Neutrophil (primary cell): ENCODE data around the gene F5.
A peak's percentile ranks its signal among the peaks of the same experiment; 100 is the strongest.

ENCODE experiments used
- H3K27ac ChIP-seq: fragments of 200-600 bp; sonication (generic); 2 replicates; pipeline ENCODE4 v1.5.1; 2016; ENCODE audit warnings: mild to moderate bottlenecking, moderate library complexity
- H3K27me3 ChIP-seq: fragments of 200-600 bp; sonication (generic); 2 replicates; pipeline ENCODE4 v1.6.0; 2016; ENCODE audit warnings: mild to moderate bottlenecking
- H3K36me3 ChIP-seq: fragments of 200-600 bp; sonication (generic); 2 replicates; pipeline ENCODE4 v1.5.1; 2017
- H3K4me1 ChIP-seq, 2 experiments: fragments of 200-600 bp in 1 of 2; sonication (generic) in 1 of 2; 1 replicate in 1 of 2; 2 replicates in 1 of 2; pipeline versions ENCODE4 v1.5.1 to v1.6.1; 2013 to 2016; ENCODE audit warnings: low read depth in 1 of 2, low read length in 1 of 2, mild to moderate bottlenecking in 1 of 2, moderate library complexity in 1 of 2; ENCODE audit not compliant: control insufficient read depth in 1 of 2, insufficient read depth in 1 of 2
- H3K4me3 ChIP-seq, 2 experiments: fragments of 200-600 bp in 1 of 2; sonication (generic) in 1 of 2; 1 replicate in 1 of 2; 2 replicates in 1 of 2; pipeline ENCODE4 v1.5.1; 2013 to 2016; ENCODE audit warnings: low read depth in 1 of 2, low read length in 1 of 2, mild to moderate bottlenecking in 1 of 2, moderate library complexity in 1 of 2
- H3K9me3 ChIP-seq: fragments of 200-600 bp; sonication (generic); 2 replicates; pipeline ENCODE4 v1.5.1; 2016
- TF ChIP-seq, protein P1 (sequence below): fragments of 200-600 bp; sonication (generic); IDR thresholded peaks from 2 replicates; pipeline ENCODE4 v1.5.1; 2016; ENCODE audit warnings: antibody characterized with exemption

F5 gene

DNA sequence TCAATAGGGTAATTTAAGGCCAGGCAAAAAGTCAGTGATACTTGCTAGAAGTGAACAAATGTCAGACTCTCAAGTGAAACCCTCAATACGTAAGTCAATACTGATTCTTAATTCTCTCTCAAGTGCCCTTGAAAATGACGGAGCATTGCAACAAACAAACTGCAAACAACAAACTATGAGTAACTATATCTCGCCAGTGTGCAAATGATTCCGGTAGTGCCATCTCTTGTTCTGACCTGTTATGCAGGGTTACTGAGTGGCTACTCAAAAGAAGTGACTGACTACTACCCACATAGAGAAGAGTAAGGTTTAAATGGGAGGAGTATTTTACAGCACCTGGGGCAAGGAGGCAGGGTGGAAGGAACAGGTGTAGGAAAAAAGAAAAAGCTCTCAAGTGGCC, 102.2 kb downstream of the F5 start:
- H3K27me3 ChIP-seq: no peaks in the 10 kb centered on the region
- H3K27ac ChIP-seq: peak overlapping the region; percentile 3
- H3K36me3 ChIP-seq: no peaks in the 10 kb centered on the region
- peaks cover 31 to 34% of the 10 kb centered on the region in 2 experiments for H3K4me1 ChIP-seq
- peak overlapping the region in 1 of 2 experiments; percentile 90 for H3K4me3 ChIP-seq
- TF ChIP-seq, protein P1, sequence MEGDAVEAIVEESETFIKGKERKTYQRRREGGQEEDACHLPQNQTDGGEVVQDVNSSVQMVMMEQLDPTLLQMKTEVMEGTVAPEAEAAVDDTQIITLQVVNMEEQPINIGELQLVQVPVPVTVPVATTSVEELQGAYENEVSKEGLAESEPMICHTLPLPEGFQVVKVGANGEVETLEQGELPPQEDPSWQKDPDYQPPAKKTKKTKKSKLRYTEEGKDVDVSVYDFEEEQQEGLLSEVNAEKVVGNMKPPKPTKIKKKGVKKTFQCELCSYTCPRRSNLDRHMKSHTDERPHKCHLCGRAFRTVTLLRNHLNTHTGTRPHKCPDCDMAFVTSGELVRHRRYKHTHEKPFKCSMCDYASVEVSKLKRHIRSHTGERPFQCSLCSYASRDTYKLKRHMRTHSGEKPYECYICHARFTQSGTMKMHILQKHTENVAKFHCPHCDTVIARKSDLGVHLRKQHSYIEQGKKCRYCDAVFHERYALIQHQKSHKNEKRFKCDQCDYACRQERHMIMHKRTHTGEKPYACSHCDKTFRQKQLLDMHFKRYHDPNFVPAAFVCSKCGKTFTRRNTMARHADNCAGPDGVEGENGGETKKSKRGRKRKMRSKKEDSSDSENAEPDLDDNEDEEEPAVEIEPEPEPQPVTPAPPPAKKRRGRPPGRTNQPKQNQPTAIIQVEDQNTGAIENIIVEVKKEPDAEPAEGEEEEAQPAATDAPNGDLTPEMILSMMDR: no peak
- no peaks in the 10 kb centered on the region for H3K9me3 ChIP-seq

DNA sequence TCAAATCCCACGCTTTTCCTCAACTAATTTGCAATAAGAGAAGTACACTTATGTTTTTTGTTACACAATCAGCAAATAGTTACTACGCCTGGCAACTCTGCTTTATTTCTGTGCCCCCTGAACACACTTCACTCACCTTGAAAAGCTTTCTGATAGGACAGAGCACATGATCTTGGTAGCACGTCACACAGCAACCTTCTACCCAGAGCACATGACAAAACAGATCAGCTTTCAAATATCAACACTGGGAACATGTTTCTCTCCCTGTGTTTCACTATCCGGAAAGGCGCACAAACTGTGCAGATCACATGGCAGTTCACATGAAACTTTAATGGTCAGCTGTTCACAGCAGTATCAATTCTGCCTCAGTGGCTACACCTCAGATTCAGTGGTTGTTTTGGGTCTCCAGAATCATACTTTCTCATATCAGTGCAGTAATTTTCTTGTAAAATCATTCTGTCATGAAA, 102.7 kb downstream of the F5 start:
- TF ChIP-seq, protein P1: no peak
- H3K4me3 ChIP-seq: no peak overlapping the region

DNA sequence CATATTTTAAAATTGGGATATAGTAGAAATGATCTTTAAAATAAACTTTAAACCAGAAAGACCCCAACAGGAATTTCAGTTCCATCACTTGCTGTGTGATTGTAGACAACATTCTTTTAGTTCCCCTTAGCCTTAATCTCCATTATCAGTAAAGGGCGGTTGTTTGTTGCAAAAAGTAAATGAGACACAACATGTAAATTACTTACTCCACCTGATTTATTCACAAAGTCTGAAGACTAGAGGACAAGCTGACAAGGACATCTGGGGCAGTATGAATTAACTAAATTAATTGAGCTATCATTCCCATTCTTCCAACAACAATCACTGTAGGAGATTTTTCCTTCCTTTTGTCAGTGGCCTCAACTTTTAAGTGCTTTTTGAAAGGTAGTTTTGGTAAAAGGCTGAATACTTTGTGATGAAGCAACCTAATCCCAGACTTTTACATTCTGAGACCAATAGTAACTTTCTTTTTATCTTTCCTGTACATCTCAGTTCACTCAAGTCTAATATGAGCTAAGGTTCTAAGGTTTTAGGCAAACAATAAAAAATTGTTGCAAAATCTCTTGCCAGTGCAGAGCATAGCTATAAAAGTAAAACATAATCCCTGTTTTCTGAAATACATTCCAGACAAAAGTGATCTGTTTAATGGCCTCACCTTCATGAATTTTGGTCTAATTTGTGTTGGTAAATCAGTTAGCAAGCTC, 106.8 kb downstream of the F5 start:
- Histone ChIP-seq H3K4me1 (peaks cover 32 to 35% of the 10 kb centered on the region in 2 experiments), H3K9me3 (no peaks in the 10 kb centered on the region), H3K27me3 (no peaks in the 10 kb centered on the region), H3K36me3 (no peaks in the 10 kb centered on the region), H3K4me3 (no peak overlapping the region), H3K27ac (peak overlapping the region; percentile 64)
- TF ChIP-seq, protein P1: no peak

More for the DNA sequence above, 102.7 kb downstream of the F5 start:
- no peaks in the 10 kb centered on the region for H3K27me3 ChIP-seq
- no peaks in the 10 kb centered on the region for H3K9me3 ChIP-seq
- H3K27ac ChIP-seq: no peak overlapping the region
- peaks cover 36 to 39% of the 10 kb centered on the region in 2 experiments for H3K4me1 ChIP-seq
- no peaks in the 10 kb centered on the region for H3K36me3 ChIP-seq

DNA sequence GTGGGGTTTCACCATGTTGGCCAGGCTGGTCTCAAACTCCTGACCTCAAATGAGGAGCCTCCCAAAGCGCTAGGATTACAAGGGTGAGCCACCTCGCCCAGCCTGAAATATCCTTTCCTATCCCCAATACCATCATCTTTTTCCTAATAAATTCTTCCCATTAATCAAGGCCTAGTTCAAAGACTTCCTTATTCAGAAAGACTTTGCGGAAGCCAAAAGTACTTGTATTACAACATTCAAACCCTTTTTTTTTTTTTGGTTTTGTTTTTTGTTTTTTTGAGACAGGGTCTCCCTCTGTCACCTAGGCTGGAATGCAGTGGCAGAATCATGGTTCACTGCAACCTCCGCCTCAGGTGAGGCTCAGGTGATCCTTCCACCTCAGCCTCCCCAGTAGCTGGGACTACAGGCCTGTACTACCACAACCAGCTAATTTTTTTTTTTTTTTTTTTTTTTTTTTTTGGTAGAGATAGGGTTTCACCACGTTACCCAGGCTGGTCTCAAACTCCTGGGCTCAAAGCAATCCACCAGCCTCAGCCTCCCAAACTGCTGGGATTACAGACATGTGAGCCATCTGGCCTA, 108.1 kb downstream of the F5 start:
- H3K4me3 ChIP-seq: peak overlapping the region in 1 of 2 experiments; percentile 20
- TF ChIP-seq, protein P1: no peak
- H3K4me1 ChIP-seq: peaks cover 21 to 24% of the 10 kb centered on the region in 2 experiments
- H3K27ac ChIP-seq: peak overlapping the region; percentile 64
- no peaks in the 10 kb centered on the region for H3K9me3 ChIP-seq
- no peaks in the 10 kb centered on the region for H3K27me3 ChIP-seq
- no peaks in the 10 kb centered on the region for H3K36me3 ChIP-seq

DNA sequence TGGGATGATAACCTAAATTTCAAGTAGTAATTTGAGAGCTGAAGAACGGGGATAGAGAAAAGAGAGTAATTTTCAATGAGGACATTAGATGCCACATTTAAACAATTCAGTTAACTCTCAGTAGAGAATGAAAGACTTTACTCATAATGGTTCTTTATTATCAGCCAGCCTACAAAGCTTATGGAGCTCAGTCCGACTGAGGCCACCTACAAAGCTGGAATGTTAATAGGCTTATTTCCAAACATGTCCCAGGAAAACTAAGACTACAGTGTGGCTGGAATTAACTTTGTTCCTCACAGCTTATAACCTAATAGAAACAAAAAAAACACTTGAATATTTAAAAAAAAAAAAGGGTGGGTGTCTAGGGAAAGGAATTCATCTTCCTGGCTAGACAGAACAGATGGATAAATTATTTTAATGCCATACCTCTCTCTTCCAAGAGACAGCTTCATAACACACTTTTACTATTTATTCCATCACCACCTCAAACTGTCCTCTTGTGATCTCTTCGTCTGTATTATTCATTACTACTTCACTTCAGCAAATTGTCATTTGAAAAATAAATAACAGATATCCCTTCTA, 110.4 kb downstream of the F5 start:
- no peak overlapping the region for H3K4me3 ChIP-seq
- H3K9me3 ChIP-seq: no peaks in the 10 kb centered on the region
- H3K27me3 ChIP-seq: no peaks in the 10 kb centered on the region
- H3K4me1 ChIP-seq: peaks cover 19% of the 10 kb centered on the region in 2 experiments
- TF ChIP-seq, protein P1: no peak
- H3K36me3 ChIP-seq: no peaks in the 10 kb centered on the region
- H3K27ac ChIP-seq: no peak overlapping the region
